ENCODE results near the gene PRR32. TPM values are rescaled to one million over a fixed set of nuclear protein-coding genes. Genes with fewer than 3 reads are reported as not detected.

PRR32 gene
- total RNA-seq, 1 donor from 2014 or later, result not detected

DNA sequence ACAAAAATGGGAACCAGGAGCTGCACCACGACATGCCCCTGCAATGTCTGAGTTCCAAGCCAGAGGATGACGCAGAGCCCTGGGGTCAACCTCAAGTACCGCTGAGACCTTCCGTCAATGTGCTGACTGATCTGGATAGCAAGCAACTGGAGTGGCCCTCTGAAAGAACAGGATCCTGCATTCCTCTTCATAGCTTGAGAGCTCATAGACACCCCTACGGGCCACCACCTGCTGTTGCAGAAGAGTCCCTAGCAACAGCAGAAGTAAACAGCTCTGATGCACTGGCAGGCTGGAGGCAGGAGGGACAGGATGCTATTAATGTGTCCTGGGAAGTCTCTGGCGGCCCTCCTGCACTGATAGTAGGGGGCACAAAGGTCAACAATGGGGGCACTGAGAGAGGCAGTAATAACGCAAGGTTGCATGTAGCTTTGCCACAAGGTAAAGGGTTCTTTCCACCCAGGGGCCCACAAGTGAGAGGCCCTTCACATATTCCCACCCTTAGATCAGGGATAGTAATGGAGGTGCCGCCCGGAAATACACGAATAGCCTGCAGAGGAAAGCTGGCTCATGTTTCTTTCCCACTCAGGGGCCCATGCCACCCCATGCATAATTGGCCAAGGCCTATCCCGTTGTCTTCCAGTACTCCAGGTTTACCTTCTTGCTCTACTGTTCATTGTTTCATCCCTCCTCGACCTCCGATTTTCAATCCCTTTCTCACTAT lies 1.3 kb downstream of the PRR32 start:
- DNase-seq (ENCODE audit: low read depth), result no peak
- no peak for TF ChIP-seq CTCF (IDR thresholded peaks at IDR 0.05; ENCODE audit: insufficient read depth, low read length, poor library complexity, severe bottlenecking)
- no peaks in the 10 kb centered on the region for H3K36me3 ChIP-seq (ENCODE audit: control insufficient read depth, insufficient read depth, low read length)
- no peaks in the 10 kb centered on the region for H3K27me3 ChIP-seq (ENCODE audit: control insufficient read depth, insufficient read depth, low read length)
- no peak overlapping the region for H3K4me3 ChIP-seq (ENCODE audit: low read depth, low read length)

- H3K27me3 ChIP-seq (ENCODE audit: control insufficient read depth, insufficient read depth, low read length), result no peaks in the 10 kb centered on the region
- DNase-seq (ENCODE audit: low read depth), result no peak
- no peak for TF ChIP-seq CTCF (IDR thresholded peaks at IDR 0.05; ENCODE audit: insufficient read depth, low read length, poor library complexity, severe bottlenecking)
- no peaks in the 10 kb centered on the region for H3K36me3 ChIP-seq (ENCODE audit: control insufficient read depth, insufficient read depth, low read length)
- no peak overlapping the region for H3K4me3 ChIP-seq (ENCODE audit: low read depth, low read length)
Observed at GRCh38 chrX:126824338-126825007, 4.9 kb downstream of the PRR32 start.

DNA sequence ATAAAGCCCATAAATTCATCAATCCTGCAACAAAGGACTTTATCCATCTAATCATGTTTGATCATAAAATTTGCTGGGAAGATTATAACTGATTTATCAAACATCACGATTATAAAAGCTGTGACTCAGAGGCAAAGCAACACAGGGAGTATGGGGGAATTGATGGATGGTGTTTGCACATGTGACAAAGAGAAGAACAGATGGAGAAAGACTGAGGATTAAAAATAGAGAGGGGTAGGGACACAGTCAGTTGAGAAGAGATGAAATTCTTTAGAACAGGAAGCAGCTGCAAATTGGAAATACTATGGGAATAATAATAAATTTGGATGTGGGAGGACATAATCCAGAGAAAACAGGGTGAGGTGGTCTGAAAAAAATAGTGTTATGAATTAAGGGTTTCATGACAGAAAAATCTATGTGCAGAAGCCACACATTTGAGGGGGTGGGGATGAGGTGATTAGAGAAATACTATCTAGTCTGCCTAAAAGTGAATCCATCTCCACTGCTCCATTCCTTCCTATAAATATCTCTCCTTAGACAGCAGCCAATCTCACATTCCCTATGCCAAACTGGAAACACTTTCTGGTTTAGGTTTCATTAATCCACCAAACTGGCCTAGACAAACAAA lies 6.2 kb downstream of the PRR32 start:
- no peak for TF ChIP-seq CTCF (IDR thresholded peaks at IDR 0.05; ENCODE audit: insufficient read depth, low read length, poor library complexity, severe bottlenecking)

DNA sequence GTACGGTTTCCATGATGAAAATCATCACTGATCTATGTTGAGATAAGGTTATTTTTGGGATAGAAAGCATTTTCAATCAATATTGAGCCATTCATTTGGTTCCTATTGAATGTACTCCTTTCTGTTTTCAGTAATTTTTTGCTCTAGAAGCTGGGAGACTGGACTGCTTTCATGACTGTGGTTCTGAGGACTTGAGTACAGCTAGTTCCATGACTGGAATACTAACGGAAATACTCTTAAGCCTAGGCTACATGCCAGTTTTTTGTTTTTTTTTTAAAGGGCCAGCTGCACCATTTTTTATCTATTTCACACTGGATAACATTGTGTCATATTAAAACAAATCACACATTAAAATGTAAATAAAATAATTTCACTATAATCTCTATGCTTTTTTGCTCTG lies 16.7 kb downstream of the PRR32 start:
- H3K36me3 ChIP-seq (ENCODE audit: control insufficient read depth, insufficient read depth, low read length), result no peaks in the 10 kb centered on the region
- no peak for DNase-seq (ENCODE audit: low read depth)
- TF ChIP-seq CTCF (IDR thresholded peaks at IDR 0.05; ENCODE audit: insufficient read depth, low read length, poor library complexity, severe bottlenecking), result no peak
- H3K27me3 ChIP-seq (ENCODE audit: control insufficient read depth, insufficient read depth, low read length), result no peaks in the 10 kb centered on the region
- no peak overlapping the region for H3K4me3 ChIP-seq (ENCODE audit: low read depth, low read length)

More for the DNA sequence above, 6.2 kb downstream of the PRR32 start:
- Histone ChIP-seq H3K27me3 (ENCODE audit: control insufficient read depth, insufficient read depth, low read length) (no peaks in the 10 kb centered on the region), H3K36me3 (ENCODE audit: control insufficient read depth, insufficient read depth, low read length) (no peaks in the 10 kb centered on the region), H3K4me3 (ENCODE audit: low read depth, low read length) (no peak overlapping the region)
- DNase-seq (ENCODE audit: low read depth), result no peak

DNA sequence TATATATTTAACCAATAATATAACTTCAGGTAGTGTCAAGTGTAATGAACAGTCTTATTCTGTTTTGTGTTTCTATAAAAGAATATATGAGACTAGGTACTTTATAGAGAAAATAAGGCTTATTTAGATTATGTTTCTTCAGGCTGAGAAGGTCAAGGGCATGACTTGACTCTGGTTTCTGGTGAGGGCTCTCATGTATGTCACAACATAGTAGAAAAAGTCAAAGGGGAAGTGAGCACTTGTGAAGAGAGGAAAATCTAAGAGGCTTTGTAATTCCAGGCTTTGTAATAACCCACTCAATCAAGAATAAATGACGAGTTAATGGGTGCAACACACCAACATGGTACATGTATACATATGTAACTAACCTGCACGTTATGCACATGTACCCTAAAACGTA lies 27.6 kb downstream of the PRR32 start:
- Histone ChIP-seq H3K27me3 (ENCODE audit: control insufficient read depth, insufficient read depth, low read length) (no peaks in the 10 kb centered on the region), H3K4me3 (ENCODE audit: low read depth, low read length) (no peak overlapping the region), H3K36me3 (ENCODE audit: control insufficient read depth, insufficient read depth, low read length) (no peaks in the 10 kb centered on the region)
- no peak for DNase-seq (ENCODE audit: low read depth)
- TF ChIP-seq CTCF (IDR thresholded peaks at IDR 0.05; ENCODE audit: insufficient read depth, low read length, poor library complexity, severe bottlenecking), result no peak
